ENCODE results near the gene TNNT1.

DNA sequence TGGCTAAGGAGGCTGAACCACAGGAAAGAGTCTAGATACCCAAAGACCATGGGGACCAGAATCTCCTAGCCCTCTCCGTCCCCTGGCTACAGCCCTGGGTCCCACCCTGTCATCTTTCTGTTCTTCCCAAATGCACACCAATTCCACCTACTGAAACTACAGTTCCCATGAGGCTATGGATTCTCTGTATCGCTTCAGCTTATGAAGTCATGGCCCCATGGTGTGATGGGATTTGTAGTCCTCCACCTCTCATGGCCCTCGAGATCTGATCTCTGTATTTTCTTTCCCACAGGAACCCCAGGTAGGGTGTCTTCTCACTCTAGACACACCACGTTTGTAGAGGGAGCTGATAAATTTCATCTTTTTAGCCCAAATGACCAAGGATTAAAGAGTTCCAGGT, 48.5 kb upstream of the TNNT1 start:
- no peak for TF ChIP-seq FOXP2 (optimal IDR thresholded peaks at IDR 0.05; ENCODE audit: control extremely low read depth, extremely low read length, insufficient read depth)
- TF ChIP-seq EZH2 (IDR thresholded peaks at IDR 0.05) = no peak
- no peak for TF ChIP-seq POLR2AphosphoS5 (IDR thresholded peaks at IDR 0.05; ENCODE audit: borderline replicate concordance, low read depth, low read length)

Measured in SK-N-MC (cell line).